HCT116 (cell line): ENCODE data around the gene TACC2.

Experiments used
- ELF1 ChIP-seq: IDR thresholded peaks from 2 replicates; pipeline ENCODE4 v1.6.1; 2012; ENCODE audit warnings: low read depth, borderline replicate concordance
- EZH2 ChIP-seq: fragments of 200-600 bp; sonication (generic); IDR thresholded peaks from 2 replicates; pipeline ENCODE4 v1.6.1; 2017; ENCODE audit warnings: antibody characterized with exemption, mixed run types
- EZH2phosphoT487 ChIP-seq: fragments of 200-600 bp; IDR thresholded peaks from 2 replicates; pipeline ENCODE4 v1.6.1; 2018; ENCODE audit warnings: antibody characterized with exemption, borderline replicate concordance
- JUND ChIP-seq: IDR thresholded peaks from 2 replicates; pipeline ENCODE4 v1.6.1; 2012
- POLR2A ChIP-seq: IDR thresholded peaks from 2 replicates; pipeline ENCODE4 v1.7.0; 2011; ENCODE audit warnings: borderline replicate concordance; ENCODE audit not compliant: insufficient read depth, insufficient read length; ENCODE audit errors: extremely low read depth
- POLR2AphosphoS5 ChIP-seq: IDR thresholded peaks from 2 replicates; pipeline ENCODE4 v1.6.1; 2011; ENCODE audit warnings: mild to moderate bottlenecking, low read depth, low read length, moderate library complexity
- RAD21 ChIP-seq: IDR thresholded peaks from 2 replicates; pipeline ENCODE4 v1.6.1; 2012; ENCODE audit warnings: low read depth, mild to moderate bottlenecking
- SIN3A ChIP-seq: IDR thresholded peaks from 2 replicates; pipeline ENCODE4 v1.6.1; 2012; ENCODE audit warnings: low read depth
- YY1 ChIP-seq: IDR thresholded peaks from 2 replicates; pipeline ENCODE4 v1.6.1; 2011; ENCODE audit warnings: low read length, low read depth, moderate library complexity, mild to moderate bottlenecking; ENCODE audit not compliant: insufficient replicate concordance; ENCODE audit errors: extremely low read depth
- ZNF274 ChIP-seq: fragments of 200-500 bp; sonication (Bioruptor generic); IDR thresholded peaks from 2 replicates; pipeline ENCODE4 v1.6.1; 2014; ENCODE audit warnings: mild to moderate bottlenecking, low read depth, low read length, inconsistent platforms
- TF ChIP-seq, protein P1 (sequence below), 3 experiments: fragments of 200-600 bp in 1 of 3; sonication (generic) in 1 of 3; IDR thresholded peaks in 2 of 3; conservative IDR thresholded peaks in 1 of 3; 2 replicates each; pipeline ENCODE4 v1.5.1; 2012 to 2017; ENCODE audit warnings: low read depth in 2 of 3, low read length in 2 of 3, antibody characterized with exemption in 1 of 3, borderline replicate concordance in 1 of 3, control low read depth in 1 of 3, mild to moderate bottlenecking in 1 of 3, mixed read lengths in 1 of 3, mixed run types in 1 of 3, moderate library complexity in 1 of 3; ENCODE audit not compliant: insufficient read depth in 1 of 3
- TF ChIP-seq, protein P2 (sequence below): IDR thresholded peaks from 2 replicates; pipeline ENCODE4 v1.6.1; 2012
- TF ChIP-seq, protein P3 (sequence below): IDR thresholded peaks from 2 replicates; pipeline ENCODE4 v1.6.1; 2012

DNA sequence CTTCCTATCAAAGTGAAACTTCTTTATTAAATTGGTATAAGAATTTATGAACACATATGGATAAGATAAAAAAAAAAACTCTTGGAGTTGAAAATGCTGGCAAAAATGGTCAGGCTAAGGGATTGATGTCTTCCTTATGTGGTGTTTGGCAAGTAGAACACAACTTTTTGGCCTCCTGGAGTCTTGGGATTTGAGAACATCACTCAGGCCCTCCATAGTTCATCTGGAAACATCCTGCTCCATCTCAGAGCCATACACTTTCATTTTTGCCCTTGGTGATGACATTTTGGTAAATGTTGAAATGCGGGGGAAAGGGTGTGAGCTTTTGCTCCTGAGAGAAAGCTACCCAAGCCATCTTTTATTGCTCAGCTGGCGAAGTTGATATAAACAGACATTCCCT lies 254.6 kb downstream of the TACC2 start:
- TF ChIP-seq, protein P1, sequence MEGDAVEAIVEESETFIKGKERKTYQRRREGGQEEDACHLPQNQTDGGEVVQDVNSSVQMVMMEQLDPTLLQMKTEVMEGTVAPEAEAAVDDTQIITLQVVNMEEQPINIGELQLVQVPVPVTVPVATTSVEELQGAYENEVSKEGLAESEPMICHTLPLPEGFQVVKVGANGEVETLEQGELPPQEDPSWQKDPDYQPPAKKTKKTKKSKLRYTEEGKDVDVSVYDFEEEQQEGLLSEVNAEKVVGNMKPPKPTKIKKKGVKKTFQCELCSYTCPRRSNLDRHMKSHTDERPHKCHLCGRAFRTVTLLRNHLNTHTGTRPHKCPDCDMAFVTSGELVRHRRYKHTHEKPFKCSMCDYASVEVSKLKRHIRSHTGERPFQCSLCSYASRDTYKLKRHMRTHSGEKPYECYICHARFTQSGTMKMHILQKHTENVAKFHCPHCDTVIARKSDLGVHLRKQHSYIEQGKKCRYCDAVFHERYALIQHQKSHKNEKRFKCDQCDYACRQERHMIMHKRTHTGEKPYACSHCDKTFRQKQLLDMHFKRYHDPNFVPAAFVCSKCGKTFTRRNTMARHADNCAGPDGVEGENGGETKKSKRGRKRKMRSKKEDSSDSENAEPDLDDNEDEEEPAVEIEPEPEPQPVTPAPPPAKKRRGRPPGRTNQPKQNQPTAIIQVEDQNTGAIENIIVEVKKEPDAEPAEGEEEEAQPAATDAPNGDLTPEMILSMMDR (IDR thresholded peaks at IDR 0.05 in 2 of 3, conservative IDR thresholded peaks at IDR 0.05 in 1 of 3; ENCODE audit: borderline replicate concordance in 1 of 3, insufficient read depth in 1 of 3, low read depth in 2 of 3, low read length in 2 of 3) = no peak
- TF ChIP-seq EZH2 (no peak), JUND (no peak), ZNF274 (no peak), SIN3A (no peak), YY1 (no peak), ELF1 (no peak), EZH2phosphoT487 (no peak), POLR2A (no peak), RAD21 (no peak), POLR2AphosphoS5 (no peak)
- TF ChIP-seq, protein P2, sequence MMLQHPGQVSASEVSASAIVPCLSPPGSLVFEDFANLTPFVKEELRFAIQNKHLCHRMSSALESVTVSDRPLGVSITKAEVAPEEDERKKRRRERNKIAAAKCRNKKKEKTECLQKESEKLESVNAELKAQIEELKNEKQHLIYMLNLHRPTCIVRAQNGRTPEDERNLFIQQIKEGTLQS = no peak
- TF ChIP-seq, protein P3, sequence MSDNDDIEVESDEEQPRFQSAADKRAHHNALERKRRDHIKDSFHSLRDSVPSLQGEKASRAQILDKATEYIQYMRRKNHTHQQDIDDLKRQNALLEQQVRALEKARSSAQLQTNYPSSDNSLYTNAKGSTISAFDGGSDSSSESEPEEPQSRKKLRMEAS = no peak
